GM18858 (cell line): Measurements from ENCODE around the gene TMEM45B.
"Not testable (repeated sequence)": the region's sequence is repeated elsewhere in the genome, so short reads cannot be mapped to it uniquely, and the experiment has no call there.

Source experiments
- ATAC-seq: cut with Tn5 transposase; IDR thresholded peaks from one replicate; pipeline ENCODE4 v1.9.1; 2021; ENCODE audit not compliant: unreplicated experiment

TMEM45B gene

GRCh38 chr11:129815596-129816461 lies at the start of gene TMEM45B:
TMEM45B (plus strand) TSS chr11:129815848; CDS start chr11:129852483, 36,635 bp downstream.
- ATAC-seq: no peak

GRCh38 chr11:129766898-129767604 lies 48.6 kb upstream of the TMEM45B start:
- no peak for ATAC-seq

DNA sequence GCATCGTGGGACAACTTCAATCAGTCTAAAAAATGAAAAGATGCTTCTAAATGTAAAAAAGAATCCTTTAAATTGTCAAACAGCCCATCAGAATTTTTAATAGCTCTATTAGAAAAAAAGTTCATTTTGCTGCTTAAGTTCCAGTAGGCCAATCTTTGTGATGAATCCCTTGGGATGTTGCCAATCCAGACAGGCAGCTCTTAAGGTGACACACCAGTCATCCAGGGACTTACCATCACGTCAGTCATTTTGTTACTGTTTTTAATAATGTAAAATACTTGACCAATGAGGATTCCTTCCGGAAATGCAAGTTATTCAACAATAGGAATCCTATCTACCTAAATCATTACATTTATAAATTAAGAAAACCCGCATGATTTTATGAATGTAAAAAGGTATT lies 47.8 kb upstream of the TMEM45B start:
- ATAC-seq: no peak

- ATAC-seq: no peak
These were observed 47.3 kb upstream of the TMEM45B start for GRCh38 chr11:129768356-129768755.

DNA sequence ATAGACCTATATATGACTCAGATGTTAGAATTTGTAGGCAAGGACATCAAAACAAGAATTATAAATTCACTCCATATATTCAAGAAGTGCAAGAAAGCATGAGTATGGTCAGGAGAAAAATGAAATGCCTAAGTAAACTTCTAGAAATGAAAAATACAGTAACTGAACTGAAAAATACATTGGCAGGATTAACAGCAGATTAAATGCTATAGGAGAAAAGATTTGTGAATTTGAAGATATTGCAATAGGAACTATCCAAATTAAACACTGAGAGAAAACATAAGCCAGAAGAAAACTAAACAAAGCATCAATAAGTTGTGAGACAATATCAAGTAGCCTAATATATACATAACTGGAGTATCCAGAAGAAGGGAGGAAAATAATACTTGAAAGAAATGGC lies 46.6 kb upstream of the TMEM45B start:
- ATAC-seq: no peak

DNA sequence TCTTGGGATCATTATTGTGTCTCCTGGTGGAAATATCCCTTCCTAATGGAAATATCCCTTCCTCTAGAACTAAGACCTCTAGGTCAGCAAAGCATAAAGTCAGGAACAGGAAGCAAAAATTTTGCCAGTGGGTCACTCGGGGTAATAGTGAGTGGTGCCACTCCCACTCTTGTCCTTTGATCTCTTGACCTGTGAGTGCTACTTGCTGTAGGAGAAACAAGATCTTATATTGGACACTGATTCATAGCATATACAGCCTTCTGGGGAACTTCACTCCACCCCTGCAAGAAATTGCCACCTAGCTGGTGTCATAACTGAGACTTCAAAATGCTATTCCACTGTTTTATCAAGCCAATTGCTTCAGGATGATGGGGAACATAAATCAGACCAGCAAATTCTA lies 44.7 kb upstream of the TMEM45B start:
- no peak for ATAC-seq

DNA sequence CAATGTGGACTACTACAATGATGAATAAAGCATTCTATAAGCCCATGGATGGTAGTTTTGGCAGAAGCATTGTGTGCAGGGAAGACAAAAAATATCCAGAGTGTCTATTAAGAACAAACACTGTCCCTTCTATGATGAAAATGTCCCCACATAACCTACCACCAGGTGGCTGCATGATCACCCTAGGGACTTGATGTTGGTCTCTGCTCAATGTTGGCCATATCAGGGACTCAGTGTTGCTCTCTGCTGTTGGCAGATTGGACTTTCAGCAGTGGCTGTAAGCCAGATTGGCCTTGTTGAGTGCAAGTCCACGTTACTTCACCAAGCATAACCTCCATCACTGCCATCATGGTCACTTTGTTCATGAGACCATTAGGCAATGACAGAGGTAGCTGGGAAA lies 44.2 kb upstream of the TMEM45B start:
- not testable (repeated sequence) for ATAC-seq

DNA sequence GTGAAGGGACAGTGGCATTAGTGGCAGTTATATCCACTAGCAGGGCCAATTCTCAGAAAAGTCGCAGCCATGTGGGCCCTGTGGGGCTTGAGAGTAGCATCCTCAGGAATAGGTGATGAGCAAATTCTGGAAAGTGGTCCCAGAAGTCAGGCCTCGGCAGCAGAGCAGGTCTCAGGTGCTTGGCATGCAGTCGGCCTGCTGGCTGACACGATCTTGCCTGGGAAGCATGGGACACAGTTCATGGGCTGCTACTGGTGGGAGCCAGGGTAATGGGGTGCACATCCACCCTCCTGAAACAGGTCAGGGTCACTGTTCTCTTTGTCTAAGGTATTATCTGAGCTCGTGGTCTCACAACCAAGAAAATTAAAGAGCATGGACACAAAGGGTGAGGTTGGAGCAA lies 36.8 kb upstream of the TMEM45B start:
- no peak for ATAC-seq

DNA sequence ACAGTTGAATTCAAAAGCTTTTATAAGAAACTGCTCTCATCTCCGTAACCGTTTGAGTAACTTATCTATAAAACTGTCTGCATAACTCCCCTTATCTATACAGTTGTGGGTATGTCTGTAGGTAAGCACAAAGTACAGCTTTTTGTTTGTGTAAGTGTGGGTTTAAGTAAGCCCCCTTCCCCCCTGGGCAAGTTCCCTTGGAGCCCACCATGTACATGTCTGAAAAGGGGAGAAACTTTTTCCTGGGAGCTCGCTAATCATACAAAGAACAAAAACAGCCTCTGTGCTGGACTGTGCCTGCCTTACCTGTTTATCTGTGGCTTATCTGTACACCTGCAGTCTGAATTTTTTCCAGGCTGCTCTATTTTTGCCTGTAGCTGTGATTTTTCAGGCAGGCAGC lies 36.3 kb upstream of the TMEM45B start:
- no peak for ATAC-seq

DNA sequence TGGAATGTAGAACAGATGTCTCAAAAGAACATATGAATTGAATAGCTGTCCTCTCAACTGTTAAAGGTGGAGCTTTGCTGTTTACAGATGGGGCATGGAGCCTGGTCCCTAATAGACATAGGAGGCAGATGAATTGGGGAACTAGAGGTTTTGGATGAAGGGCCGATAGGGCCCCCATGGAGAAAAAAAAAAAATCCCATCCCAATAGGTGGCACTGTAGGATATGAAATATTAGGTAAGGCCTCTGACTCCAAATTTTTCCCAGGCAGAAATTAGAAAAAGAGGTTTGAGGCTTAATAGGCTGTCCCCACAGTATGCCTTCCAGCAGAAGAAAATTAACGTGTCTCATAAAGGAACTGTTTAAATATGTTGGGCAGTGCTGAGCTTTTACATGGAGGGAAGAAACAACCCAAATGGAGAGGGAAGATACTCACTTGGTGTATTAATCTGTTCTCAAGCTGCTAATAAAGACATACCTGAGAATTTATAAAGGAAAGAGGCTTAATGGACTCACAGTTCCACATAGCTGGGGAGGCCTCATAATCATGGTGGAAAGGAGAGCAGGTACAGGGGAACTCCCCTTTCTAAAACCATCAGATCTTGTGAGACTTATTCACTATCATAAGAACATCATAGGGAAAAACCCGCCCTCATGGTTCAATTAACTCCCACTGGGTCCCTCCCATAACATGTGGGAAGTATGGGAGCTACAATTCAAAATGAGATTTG lies 30.1 kb upstream of the TMEM45B start:
- no peak for ATAC-seq

- not testable (repeated sequence) for ATAC-seq
These were observed 29.6 kb upstream of the TMEM45B start for GRCh38 chr11:129786112-129786416.

DNA sequence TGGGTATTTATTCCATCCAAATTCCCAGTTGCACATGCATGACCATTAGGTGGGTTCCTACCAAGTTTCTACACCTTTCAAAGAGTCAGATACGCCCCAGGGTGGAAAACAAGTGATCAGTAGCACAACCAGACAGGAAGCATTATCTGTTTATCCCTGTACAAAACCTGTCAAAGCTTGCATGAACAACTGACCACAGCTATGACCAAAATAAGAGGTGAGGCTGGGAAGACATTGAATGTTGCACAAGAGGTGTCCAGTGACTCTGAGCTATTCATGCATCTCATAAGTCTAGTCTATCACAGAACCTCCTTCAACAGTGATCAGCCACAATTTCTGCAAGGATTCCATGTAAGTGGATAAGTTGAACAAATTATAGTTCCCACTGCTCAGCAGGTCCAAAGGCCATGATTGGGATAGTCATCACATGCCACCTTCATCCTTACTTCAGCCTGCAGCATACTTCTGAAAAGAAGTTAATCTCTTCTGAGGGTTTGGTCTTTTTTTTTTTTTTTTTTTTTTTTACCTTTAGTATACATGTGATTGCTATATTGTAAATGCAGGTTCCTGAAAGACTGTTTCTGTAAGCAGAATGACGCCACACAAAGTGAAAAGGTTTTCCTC lies 28.0 kb upstream of the TMEM45B start:
- no peak for ATAC-seq

GRCh38 chr11:129788278-129788677 lies 27.4 kb upstream of the TMEM45B start:
- ATAC-seq: no peak

GRCh38 chr11:129790106-129790505 lies 25.5 kb upstream of the TMEM45B start:
- no peak for ATAC-seq

GRCh38 chr11:129791515-129791914 lies 24.1 kb upstream of the TMEM45B start:
- no peak for ATAC-seq

- no peak for ATAC-seq
These were observed 23.0 kb upstream of the TMEM45B start for GRCh38 chr11:129792663-129793062.

DNA sequence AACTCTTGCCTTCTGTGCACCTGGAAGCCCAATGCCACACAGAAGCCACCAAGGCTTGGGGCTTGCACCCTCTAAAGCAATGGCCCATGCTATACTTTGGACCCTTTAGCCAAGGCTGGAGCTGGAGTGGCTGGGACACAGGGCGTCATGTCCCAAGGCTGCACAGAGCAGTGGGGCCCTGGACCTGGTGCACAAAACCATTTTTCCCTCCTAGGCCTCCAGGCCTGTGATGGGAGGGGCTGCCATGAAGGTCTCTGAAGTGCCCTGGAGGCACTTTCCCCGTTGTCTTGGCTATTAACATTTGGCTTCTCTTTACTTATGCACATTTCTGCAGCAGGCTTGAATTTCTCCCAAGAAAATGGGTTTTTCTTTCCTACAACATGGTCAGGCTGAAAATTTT lies 20.6 kb upstream of the TMEM45B start:
- no peak for ATAC-seq

DNA sequence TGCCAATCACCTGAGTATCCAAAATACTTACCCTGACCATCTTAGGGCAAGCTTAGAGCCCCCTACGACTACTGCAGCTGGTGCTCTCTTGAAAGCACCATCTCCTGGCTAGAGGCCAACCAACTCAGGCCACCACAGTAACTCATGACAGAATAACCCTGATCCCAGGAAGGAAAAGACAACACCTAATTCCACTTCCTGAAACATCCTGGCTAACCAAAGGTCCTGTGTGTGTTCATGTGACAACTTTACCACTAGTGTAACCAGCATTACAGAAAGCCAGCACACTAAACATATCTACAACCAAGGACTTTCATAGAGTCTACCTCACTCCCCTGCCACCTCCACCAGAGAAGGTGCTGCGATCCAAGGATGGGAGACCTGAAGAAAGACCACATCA lies 17.4 kb upstream of the TMEM45B start:
- no peak for ATAC-seq

GRCh38 chr11:129800162-129800561 lies 15.5 kb upstream of the TMEM45B start:
- ATAC-seq: not testable (repeated sequence)

GRCh38 chr11:129800655-129801054 lies 15.0 kb upstream of the TMEM45B start:
- ATAC-seq: no peak

DNA sequence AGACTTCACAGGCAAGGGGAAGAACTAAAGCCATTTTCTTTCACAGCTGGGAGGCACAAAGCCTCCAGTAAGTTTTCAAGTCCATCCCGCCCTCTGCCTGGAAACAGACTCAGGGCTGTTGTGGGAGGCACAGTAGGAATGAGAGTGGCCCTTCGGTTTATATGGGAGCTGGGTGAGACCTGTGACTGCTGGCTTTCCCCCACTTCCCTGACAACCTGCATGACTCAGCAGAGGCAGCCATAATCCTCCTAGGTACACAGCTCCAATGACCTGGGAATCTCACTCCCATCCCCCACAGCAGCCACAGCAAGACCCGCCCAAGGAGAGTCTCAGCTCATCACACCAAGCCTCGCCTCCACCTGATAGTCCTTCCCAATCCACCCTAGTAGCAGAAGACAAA lies 12.1 kb upstream of the TMEM45B start:
- ATAC-seq: no peak
